H1 (cell line): ENCODE results near the gene VTI1B. TPM values are rescaled to one million over a fixed set of nuclear protein-coding genes. Genes with fewer than 3 reads are reported as not detected.

Experiments used
- EGR1 ChIP-seq: IDR thresholded peaks from 2 replicates; pipeline ENCODE4 v1.6.1; 2011; ENCODE audit warnings: low read depth, low read length, borderline replicate concordance
- KDM4A ChIP-seq: IDR thresholded peaks from one replicate; pipeline ENCODE4 v1.7.1; 2012; ENCODE audit warnings: low read depth, mild to moderate bottlenecking, moderate library complexity, low read length, inconsistent platforms; ENCODE audit not compliant: severe bottlenecking
- MAFK ChIP-seq: IDR thresholded peaks from 2 replicates; pipeline ENCODE4 v1.6.1; 2012; ENCODE audit warnings: low read depth, mild to moderate bottlenecking, improper control_type of control experiment, low read length
- TAF1 ChIP-seq: IDR thresholded peaks from 2 replicates; pipeline ENCODE4 v1.6.1; 2011; ENCODE audit warnings: mild to moderate bottlenecking, low read depth, low read length
- TEAD4 ChIP-seq: IDR thresholded peaks from 2 replicates; pipeline ENCODE4 v1.6.1; 2012; ENCODE audit warnings: low read depth, low read length, inconsistent platforms, mixed read lengths
- polyA plus RNA-seq, 7 experiments: library from polyadenylated mRNA; depleted of rRNA in 3 of 7; stranded (reverse) in 5 of 7; unstranded in 2 of 7; fragments of >200 nt in 5 of 7; fragments of 200-250 nt in 2 of 7; gene quantifications; 1 replicate in 5 of 7; 2 replicates in 1 of 7; 4 replicates in 1 of 7; pipeline versions ENCODE4 v1.2.1 to v1.2.3, GENCODE V29; 2011 to 2013; ENCODE audit warnings: missing spikeins in 2 of 7, mixed read lengths in 2 of 7
- total RNA-seq: library from RNA; stranded (reverse); fragmentation: NEBNext Ultra II Directional; extraction: Animal tissue kit (Norgen Biotek cat#: 25700); gene quantifications from 2 replicates; pipeline ENCODE4 v1.2.1, GENCODE V29; 2021

VTI1B gene
- total and polyA plus RNA-seq, 2 of the 8 experiments (the other 6 are each of a cell fraction or from before 2014, with no cell fraction given), result 28.1 to 98.7 TPM

- no peak for TF ChIP-seq EGR1
- no peak for TF ChIP-seq TEAD4
- no peak for TF ChIP-seq KDM4A
- TF ChIP-seq TAF1, result no peak
- TF ChIP-seq MAFK, result no peak
Measured at GRCh38 chr14:67609642-67610310, 64.7 kb downstream of the VTI1B start (continued).
